ENCODE measurements around the gene NDUFS6. TPM values are rescaled to one million over a fixed set of nuclear protein-coding genes. Genes with fewer than 3 reads are reported as not detected.

NDUFS6 gene
- total and polyA plus RNA-seq, 9 donors, result 33.3 to 100 (median 85.0) TPM

- Histone ChIP-seq H3K36me3 (ENCODE audit: control insufficient read depth, insufficient read depth, low read length) (no peaks in the 10 kb centered on the region), H3K27ac (ENCODE audit: low read length) (no peak overlapping the region), H3K9me3 (replicated peaks; ENCODE audit: control insufficient read depth, low read depth, low read length) (no peaks in the 10 kb centered on the region), H3K4me3 (ENCODE audit: low read length) (no peak overlapping the region), H3K27me3 (ENCODE audit: control insufficient read depth, insufficient read depth, low read length) (peaks cover 76% of the 10 kb centered on the region), H3K4me1 (ENCODE audit: control insufficient read depth, insufficient read depth, low read length) (peaks cover 7% of the 10 kb centered on the region)
- WGBS (ENCODE audit: insufficient coverage), result 0% methylated on average over 11 of the region's 34 CpGs
- DNase-seq, result no peak
Measured at GRCh38 chr5:1851290-1851934, 50.2 kb downstream of the NDUFS6 start.

- no peaks in the 10 kb centered on the region for H3K9me3 ChIP-seq (replicated peaks; ENCODE audit: control insufficient read depth, low read depth, low read length)
- 30% methylated on average over 10 of the region's 23 CpGs for WGBS (ENCODE audit: insufficient coverage)
Measured at GRCh38 chr5:1852324-1852947, 51.2 kb downstream of the NDUFS6 start.

GRCh38 chr5:1853531-1853930 lies 52.3 kb downstream of the NDUFS6 start:
- peaks cover 7% of the 10 kb centered on the region for H3K4me1 ChIP-seq (ENCODE audit: control insufficient read depth, insufficient read depth, low read length)
- H3K27ac ChIP-seq (ENCODE audit: low read length), result no peak overlapping the region
- WGBS (ENCODE audit: insufficient coverage), result 71% methylated on average over 5 of the region's 8 CpGs
- no peak for DNase-seq
- no peak overlapping the region for H3K4me3 ChIP-seq (ENCODE audit: low read length)
- H3K9me3 ChIP-seq (replicated peaks; ENCODE audit: control insufficient read depth, low read depth, low read length), result no peaks in the 10 kb centered on the region
- H3K27me3 ChIP-seq (ENCODE audit: control insufficient read depth, insufficient read depth, low read length), result peaks cover 79% of the 10 kb centered on the region
- H3K36me3 ChIP-seq (ENCODE audit: control insufficient read depth, insufficient read depth, low read length), result no peaks in the 10 kb centered on the region

More at GRCh38 chr5:1852324-1852947, 51.2 kb downstream of the NDUFS6 start:
- Histone ChIP-seq H3K27me3 (ENCODE audit: control insufficient read depth, insufficient read depth, low read length) (peaks cover 82% of the 10 kb centered on the region), H3K4me1 (ENCODE audit: control insufficient read depth, insufficient read depth, low read length) (peaks cover 7% of the 10 kb centered on the region), H3K27ac (ENCODE audit: low read length) (no peak overlapping the region), H3K36me3 (ENCODE audit: control insufficient read depth, insufficient read depth, low read length) (no peaks in the 10 kb centered on the region), H3K4me3 (ENCODE audit: low read length) (no peak overlapping the region)
- peak; percentile 10 for DNase-seq

GRCh38 chr5:1855075-1855474 lies 53.9 kb downstream of the NDUFS6 start:
- DNase-seq, result no peak
- peaks cover 63% of the 10 kb centered on the region for H3K27me3 ChIP-seq (ENCODE audit: control insufficient read depth, insufficient read depth, low read length)
- no peaks in the 10 kb centered on the region for H3K36me3 ChIP-seq (ENCODE audit: control insufficient read depth, insufficient read depth, low read length)
- H3K4me1 ChIP-seq (ENCODE audit: control insufficient read depth, insufficient read depth, low read length), result peaks cover 7% of the 10 kb centered on the region
- no peaks in the 10 kb centered on the region for H3K9me3 ChIP-seq (replicated peaks; ENCODE audit: control insufficient read depth, low read depth, low read length)
- no peak overlapping the region for H3K27ac ChIP-seq (ENCODE audit: low read length)
- no peak overlapping the region for H3K4me3 ChIP-seq (ENCODE audit: low read length)
- WGBS (ENCODE audit: insufficient coverage), result 38% methylated on average over 1 of the region's 3 CpGs

- 43% methylated on average over 8 of the region's 17 CpGs for WGBS (ENCODE audit: insufficient coverage)
- H3K9me3 ChIP-seq (replicated peaks; ENCODE audit: control insufficient read depth, low read depth, low read length), result no peaks in the 10 kb centered on the region
- peaks cover 58% of the 10 kb centered on the region for H3K27me3 ChIP-seq (ENCODE audit: control insufficient read depth, insufficient read depth, low read length)
- no peak overlapping the region for H3K4me3 ChIP-seq (ENCODE audit: low read length)
- H3K27ac ChIP-seq (ENCODE audit: low read length), result no peak overlapping the region
- peaks cover 7% of the 10 kb centered on the region for H3K4me1 ChIP-seq (ENCODE audit: control insufficient read depth, insufficient read depth, low read length)
- DNase-seq, result no peak
- no peaks in the 10 kb centered on the region for H3K36me3 ChIP-seq (ENCODE audit: control insufficient read depth, insufficient read depth, low read length)
Measured at GRCh38 chr5:1855596-1855995, 54.4 kb downstream of the NDUFS6 start.

GRCh38 chr5:1856596-1857255 lies 55.5 kb downstream of the NDUFS6 start:
- 52% methylated on average over 47 of the region's 49 CpGs for WGBS (ENCODE audit: insufficient coverage)

GRCh38 chr5:1857256-1857600 lies 56.0 kb downstream of the NDUFS6 start:
- Histone ChIP-seq H3K4me3 (ENCODE audit: low read length) (no peak overlapping the region), H3K4me1 (ENCODE audit: control insufficient read depth, insufficient read depth, low read length) (peaks cover 3% of the 10 kb centered on the region), H3K27me3 (ENCODE audit: control insufficient read depth, insufficient read depth, low read length) (peaks cover 44% of the 10 kb centered on the region), H3K36me3 (ENCODE audit: control insufficient read depth, insufficient read depth, low read length) (no peaks in the 10 kb centered on the region), H3K9me3 (replicated peaks; ENCODE audit: control insufficient read depth, low read depth, low read length) (no peaks in the 10 kb centered on the region), H3K27ac (ENCODE audit: low read length) (no peak overlapping the region)
- DNase-seq, result no peak
- 59% methylated on average over 32 of the region's 32 CpGs for WGBS (ENCODE audit: insufficient coverage)

More at GRCh38 chr5:1856596-1857255, 55.5 kb downstream of the NDUFS6 start:
- Histone ChIP-seq H3K36me3 (ENCODE audit: control insufficient read depth, insufficient read depth, low read length) (no peaks in the 10 kb centered on the region), H3K4me3 (ENCODE audit: low read length) (no peak overlapping the region), H3K27ac (ENCODE audit: low read length) (no peak overlapping the region), H3K9me3 (replicated peaks; ENCODE audit: control insufficient read depth, low read depth, low read length) (no peaks in the 10 kb centered on the region), H3K4me1 (ENCODE audit: control insufficient read depth, insufficient read depth, low read length) (peaks cover 6% of the 10 kb centered on the region), H3K27me3 (ENCODE audit: control insufficient read depth, insufficient read depth, low read length) (peaks cover 47% of the 10 kb centered on the region)
- DNase-seq, result no peak

GRCh38 chr5:1858436-1858835 lies 57.2 kb downstream of the NDUFS6 start:
- Histone ChIP-seq H3K27me3 (ENCODE audit: control insufficient read depth, insufficient read depth, low read length) (peaks cover 43% of the 10 kb centered on the region), H3K36me3 (ENCODE audit: control insufficient read depth, insufficient read depth, low read length) (no peaks in the 10 kb centered on the region), H3K4me3 (ENCODE audit: low read length) (no peak overlapping the region), H3K9me3 (replicated peaks; ENCODE audit: control insufficient read depth, low read depth, low read length) (no peaks in the 10 kb centered on the region), H3K4me1 (ENCODE audit: control insufficient read depth, insufficient read depth, low read length) (peaks cover 3% of the 10 kb centered on the region), H3K27ac (ENCODE audit: low read length) (no peak overlapping the region)
- no peak for DNase-seq
- WGBS (ENCODE audit: insufficient coverage), result 86% methylated on average over 10 of the region's 16 CpGs

GRCh38 chr5:1859099-1859498 lies 57.9 kb downstream of the NDUFS6 start:
- WGBS (ENCODE audit: insufficient coverage), result 81% methylated on average over 10 of the region's 10 CpGs
- peaks cover 3% of the 10 kb centered on the region for H3K4me1 ChIP-seq (ENCODE audit: control insufficient read depth, insufficient read depth, low read length)
- no peaks in the 10 kb centered on the region for H3K36me3 ChIP-seq (ENCODE audit: control insufficient read depth, insufficient read depth, low read length)
- DNase-seq, result no peak
- no peak overlapping the region for H3K27ac ChIP-seq (ENCODE audit: low read length)
- H3K9me3 ChIP-seq (replicated peaks; ENCODE audit: control insufficient read depth, low read depth, low read length), result no peaks in the 10 kb centered on the region
- peaks cover 41% of the 10 kb centered on the region for H3K27me3 ChIP-seq (ENCODE audit: control insufficient read depth, insufficient read depth, low read length)
- H3K4me3 ChIP-seq (ENCODE audit: low read length), result no peak overlapping the region

GRCh38 chr5:1860021-1860610 lies 58.9 kb downstream of the NDUFS6 start:
- Histone ChIP-seq H3K27ac (ENCODE audit: low read length) (no peak overlapping the region), H3K27me3 (ENCODE audit: control insufficient read depth, insufficient read depth, low read length) (peaks cover 42% of the 10 kb centered on the region), H3K4me1 (ENCODE audit: control insufficient read depth, insufficient read depth, low read length) (peaks cover 3% of the 10 kb centered on the region), H3K9me3 (replicated peaks; ENCODE audit: control insufficient read depth, low read depth, low read length) (no peaks in the 10 kb centered on the region), H3K4me3 (ENCODE audit: low read length) (no peak overlapping the region), H3K36me3 (ENCODE audit: control insufficient read depth, insufficient read depth, low read length) (no peaks in the 10 kb centered on the region)
- 87% methylated on average over 22 of the region's 22 CpGs for WGBS (ENCODE audit: insufficient coverage)
- DNase-seq, result no peak

Measured in muscle of leg (tissue), 11 donors.